B cell (primary cell): ENCODE measurements around the gene ARHGAP6.

Experiments
- EZH2 ChIP-seq: IDR thresholded peaks from 2 replicates; pipeline ENCODE4 v1.6.1; 2012; ENCODE audit warnings: borderline replicate concordance, low read depth, mild to moderate bottlenecking, moderate library complexity, low read length; ENCODE audit not compliant: insufficient read depth, poor library complexity, severe bottlenecking
- TF ChIP-seq, protein P1 (sequence below): fragments of 200-600 bp; IDR thresholded peaks from one replicate; pipeline ENCODE4 v1.8.0; 2022; ENCODE audit warnings: antibody characterized with exemption, mild to moderate bottlenecking

DNA sequence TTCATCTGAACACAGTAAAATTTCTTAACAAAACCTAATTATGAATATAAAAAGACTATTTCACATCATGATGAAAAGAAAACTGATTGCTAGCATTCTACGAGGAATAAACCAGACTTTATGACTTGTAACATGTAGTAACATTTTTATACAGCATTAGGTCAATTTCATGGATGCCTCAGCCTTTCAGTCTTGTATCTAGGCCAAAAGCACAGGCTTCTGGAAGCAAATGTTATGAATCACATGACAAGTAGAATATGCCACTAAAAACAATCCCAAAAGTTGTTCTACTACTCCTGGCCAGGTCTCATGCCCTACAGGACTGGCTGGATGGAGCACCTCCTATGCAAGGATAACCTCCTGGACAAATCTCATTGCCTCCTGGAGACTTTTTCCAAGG lies 101.2 kb downstream of the ARHGAP6 start:
- TF ChIP-seq EZH2, result no peak
- TF ChIP-seq, protein P1, sequence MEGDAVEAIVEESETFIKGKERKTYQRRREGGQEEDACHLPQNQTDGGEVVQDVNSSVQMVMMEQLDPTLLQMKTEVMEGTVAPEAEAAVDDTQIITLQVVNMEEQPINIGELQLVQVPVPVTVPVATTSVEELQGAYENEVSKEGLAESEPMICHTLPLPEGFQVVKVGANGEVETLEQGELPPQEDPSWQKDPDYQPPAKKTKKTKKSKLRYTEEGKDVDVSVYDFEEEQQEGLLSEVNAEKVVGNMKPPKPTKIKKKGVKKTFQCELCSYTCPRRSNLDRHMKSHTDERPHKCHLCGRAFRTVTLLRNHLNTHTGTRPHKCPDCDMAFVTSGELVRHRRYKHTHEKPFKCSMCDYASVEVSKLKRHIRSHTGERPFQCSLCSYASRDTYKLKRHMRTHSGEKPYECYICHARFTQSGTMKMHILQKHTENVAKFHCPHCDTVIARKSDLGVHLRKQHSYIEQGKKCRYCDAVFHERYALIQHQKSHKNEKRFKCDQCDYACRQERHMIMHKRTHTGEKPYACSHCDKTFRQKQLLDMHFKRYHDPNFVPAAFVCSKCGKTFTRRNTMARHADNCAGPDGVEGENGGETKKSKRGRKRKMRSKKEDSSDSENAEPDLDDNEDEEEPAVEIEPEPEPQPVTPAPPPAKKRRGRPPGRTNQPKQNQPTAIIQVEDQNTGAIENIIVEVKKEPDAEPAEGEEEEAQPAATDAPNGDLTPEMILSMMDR, result no peak
